Panc1 (cell line): ENCODE results near the gene P2RY1. TPM values are rescaled to one million over a fixed set of nuclear protein-coding genes. Genes with fewer than 3 reads are reported as not detected.

Source experiments
- ATAC-seq: fragments of 200-7000 bp; cut with Tn5 transposase; 2 replicates; pipeline ENCODE4 v1.9.1; 2020; ENCODE audit warnings: mild to moderate bottlenecking, moderate library complexity
- BruUV-seq: library from RNA; stranded (reverse); fragments of 400-500 nt; replicated peaks from 2 replicates; lab custom pipeline; 2021; lab: Mats Ljungman, UMichigan
- CTCF ChIA-PET: fragments of 300-600 bp; sonication (Branson Sonifier 250); formaldehyde crosslinking; loops from one replicate; lab custom pipeline; 2022; ENCODE audit warnings: antibody characterized with exemption; lab: Charles Lee
- POLR2A ChIA-PET: fragments of 300-600 bp; sonication (Branson Sonifier 250); formaldehyde crosslinking; loops from one replicate; lab custom pipeline; 2022; ENCODE audit warnings: antibody characterized with exemption; lab: Charles Lee
- DNase-seq: peaks from one replicate; pipeline ENCODE4 v3.0.0-alpha.2; 2010; ENCODE audit warnings: low read depth, low spot score
- H3K27ac ChIP-seq: 2 replicates; pipeline ENCODE4 v1.5.1; 2011; ENCODE audit warnings: mild to moderate bottlenecking, low read length, inconsistent platforms
- H3K27me3 ChIP-seq: fragments of 200-500 bp; sonication (Bioruptor generic); 2 replicates; pipeline ENCODE4 v1.6.0; 2014; ENCODE audit warnings: low read length, inconsistent platforms; ENCODE audit not compliant: control insufficient read depth, insufficient read depth
- H3K36me3 ChIP-seq: fragments of 200-500 bp; sonication (Bioruptor generic); 2 replicates; pipeline ENCODE4 v1.5.1; 2014; ENCODE audit warnings: inconsistent platforms, mild to moderate bottlenecking, low read length, moderate library complexity; ENCODE audit not compliant: control insufficient read depth, insufficient read depth
- H3K4me1 ChIP-seq: 2 replicates; pipeline ENCODE4 v1.5.1; 2011; ENCODE audit warnings: inconsistent platforms, mild to moderate bottlenecking, low read length, moderate library complexity; ENCODE audit not compliant: control insufficient read depth, insufficient read depth
- H3K4me3 ChIP-seq, 2 experiments: 2 replicates each; pipeline ENCODE4 v1.5.1; 2011 to 2012; ENCODE audit warnings: low read depth in 2 of 2, low read length in 2 of 2, mild to moderate bottlenecking in 2 of 2, inconsistent platforms in 1 of 2, moderate library complexity in 1 of 2
- H3K9me3 ChIP-seq: fragments of 200-500 bp; sonication (Bioruptor generic); 2 replicates; pipeline ENCODE4 v1.5.1; 2014; ENCODE audit warnings: low read depth, mild to moderate bottlenecking, inconsistent platforms, low read length, moderate library complexity; ENCODE audit not compliant: control insufficient read depth, insufficient read depth
- POLR2AphosphoS5 ChIP-seq: IDR thresholded peaks from 2 replicates; pipeline ENCODE4 v1.6.1; 2012; ENCODE audit warnings: mild to moderate bottlenecking, low read depth, low read length, moderate library complexity
- SIN3A ChIP-seq: IDR thresholded peaks from 2 replicates; pipeline ENCODE4 v1.6.1; 2012; ENCODE audit warnings: low read depth, mild to moderate bottlenecking, low read length, moderate library complexity, borderline replicate concordance; ENCODE audit not compliant: insufficient read depth
- TCF7L2 ChIP-seq: IDR thresholded peaks from 2 replicates; pipeline ENCODE4 v1.6.1; 2011; ENCODE audit warnings: mild to moderate bottlenecking, low read depth, low read length, inconsistent platforms
- in situ Hi-C: cut with HindIII; loops from 2 replicates; pipeline ENCODE4 v1.10.0; 2016; ENCODE audit warnings: low sequenced_read_pairs, low pct_unique_long_range_greater_than_20kb
- intact Hi-C: fragments of 100-400 bp; cut with micrococcal nuclease; formaldehyde crosslinking; loops from one replicate; pipeline ENCODE4 v1.10.0; 2022; ENCODE audit not compliant: unreplicated experiment
- total RNA-seq: library from RNA; stranded (reverse); gene quantifications from one replicate; pipeline ENCODE4 v1.2.1, GENCODE V29; 2021; ENCODE audit not compliant: unreplicated experiment
- TF ChIP-seq, protein P1 (sequence below): fragments of 450-650 bp; IDR thresholded peaks from 2 replicates; pipeline ENCODE4 v1.5.1; 2017; ENCODE audit warnings: mild to moderate bottlenecking
- TF ChIP-seq, protein P2 (sequence below), 2 experiments: IDR thresholded peaks; 2 replicates each; pipeline ENCODE4 v1.6.1; 2011 to 2012; ENCODE audit warnings: low read depth in 2 of 2, control low read depth in 1 of 2, low read length in 1 of 2, mild to moderate bottlenecking in 1 of 2, moderate library complexity in 1 of 2; ENCODE audit not compliant: insufficient read depth in 1 of 2

Gene P2RY1
- total RNA-seq, 1 experiment from 2014 or later: 0.08 TPM

DNA sequence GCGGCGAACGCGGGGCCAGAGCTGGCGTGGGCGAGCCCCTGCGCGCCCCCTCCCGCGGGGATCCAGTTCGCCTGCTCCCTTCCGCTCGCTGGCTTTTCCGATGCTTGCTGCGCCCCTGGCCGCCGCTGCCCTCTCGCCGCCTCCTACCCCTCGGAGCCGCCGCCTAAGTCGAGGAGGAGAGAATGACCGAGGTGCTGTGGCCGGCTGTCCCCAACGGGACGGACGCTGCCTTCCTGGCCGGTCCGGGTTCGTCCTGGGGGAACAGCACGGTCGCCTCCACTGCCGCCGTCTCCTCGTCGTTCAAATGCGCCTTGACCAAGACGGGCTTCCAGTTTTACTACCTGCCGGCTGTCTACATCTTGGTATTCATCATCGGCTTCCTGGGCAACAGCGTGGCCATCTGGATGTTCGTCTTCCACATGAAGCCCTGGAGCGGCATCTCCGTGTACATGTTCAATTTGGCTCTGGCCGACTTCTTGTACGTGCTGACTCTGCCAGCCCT lies 721 bp downstream of the P2RY1 start:
- no TSS peak for BruUV-seq
- Histone ChIP-seq H3K27ac (no peak overlapping the region), H3K9me3 (no peaks in the 10 kb centered on the region), H3K4me1 (peaks cover 5% of the 10 kb centered on the region), H3K36me3 (no peaks in the 10 kb centered on the region), H3K4me3 (peak overlapping the region; percentile 43 to 57), H3K27me3 (peaks cover 19% of the 10 kb centered on the region)
- DNase-seq (no peak), ATAC-seq (0 out of 2 replicates have a peak, but pooled peaks have one; percentile 12)
- ChIA-PET CTCF (no interaction called here), POLR2A (no interaction called here)
- intact Hi-C loops (no loop called here), in situ Hi-C loops (no loop called here)
- TF ChIP-seq, protein P1, sequence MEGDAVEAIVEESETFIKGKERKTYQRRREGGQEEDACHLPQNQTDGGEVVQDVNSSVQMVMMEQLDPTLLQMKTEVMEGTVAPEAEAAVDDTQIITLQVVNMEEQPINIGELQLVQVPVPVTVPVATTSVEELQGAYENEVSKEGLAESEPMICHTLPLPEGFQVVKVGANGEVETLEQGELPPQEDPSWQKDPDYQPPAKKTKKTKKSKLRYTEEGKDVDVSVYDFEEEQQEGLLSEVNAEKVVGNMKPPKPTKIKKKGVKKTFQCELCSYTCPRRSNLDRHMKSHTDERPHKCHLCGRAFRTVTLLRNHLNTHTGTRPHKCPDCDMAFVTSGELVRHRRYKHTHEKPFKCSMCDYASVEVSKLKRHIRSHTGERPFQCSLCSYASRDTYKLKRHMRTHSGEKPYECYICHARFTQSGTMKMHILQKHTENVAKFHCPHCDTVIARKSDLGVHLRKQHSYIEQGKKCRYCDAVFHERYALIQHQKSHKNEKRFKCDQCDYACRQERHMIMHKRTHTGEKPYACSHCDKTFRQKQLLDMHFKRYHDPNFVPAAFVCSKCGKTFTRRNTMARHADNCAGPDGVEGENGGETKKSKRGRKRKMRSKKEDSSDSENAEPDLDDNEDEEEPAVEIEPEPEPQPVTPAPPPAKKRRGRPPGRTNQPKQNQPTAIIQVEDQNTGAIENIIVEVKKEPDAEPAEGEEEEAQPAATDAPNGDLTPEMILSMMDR: no peak
- TF ChIP-seq, protein P2, sequence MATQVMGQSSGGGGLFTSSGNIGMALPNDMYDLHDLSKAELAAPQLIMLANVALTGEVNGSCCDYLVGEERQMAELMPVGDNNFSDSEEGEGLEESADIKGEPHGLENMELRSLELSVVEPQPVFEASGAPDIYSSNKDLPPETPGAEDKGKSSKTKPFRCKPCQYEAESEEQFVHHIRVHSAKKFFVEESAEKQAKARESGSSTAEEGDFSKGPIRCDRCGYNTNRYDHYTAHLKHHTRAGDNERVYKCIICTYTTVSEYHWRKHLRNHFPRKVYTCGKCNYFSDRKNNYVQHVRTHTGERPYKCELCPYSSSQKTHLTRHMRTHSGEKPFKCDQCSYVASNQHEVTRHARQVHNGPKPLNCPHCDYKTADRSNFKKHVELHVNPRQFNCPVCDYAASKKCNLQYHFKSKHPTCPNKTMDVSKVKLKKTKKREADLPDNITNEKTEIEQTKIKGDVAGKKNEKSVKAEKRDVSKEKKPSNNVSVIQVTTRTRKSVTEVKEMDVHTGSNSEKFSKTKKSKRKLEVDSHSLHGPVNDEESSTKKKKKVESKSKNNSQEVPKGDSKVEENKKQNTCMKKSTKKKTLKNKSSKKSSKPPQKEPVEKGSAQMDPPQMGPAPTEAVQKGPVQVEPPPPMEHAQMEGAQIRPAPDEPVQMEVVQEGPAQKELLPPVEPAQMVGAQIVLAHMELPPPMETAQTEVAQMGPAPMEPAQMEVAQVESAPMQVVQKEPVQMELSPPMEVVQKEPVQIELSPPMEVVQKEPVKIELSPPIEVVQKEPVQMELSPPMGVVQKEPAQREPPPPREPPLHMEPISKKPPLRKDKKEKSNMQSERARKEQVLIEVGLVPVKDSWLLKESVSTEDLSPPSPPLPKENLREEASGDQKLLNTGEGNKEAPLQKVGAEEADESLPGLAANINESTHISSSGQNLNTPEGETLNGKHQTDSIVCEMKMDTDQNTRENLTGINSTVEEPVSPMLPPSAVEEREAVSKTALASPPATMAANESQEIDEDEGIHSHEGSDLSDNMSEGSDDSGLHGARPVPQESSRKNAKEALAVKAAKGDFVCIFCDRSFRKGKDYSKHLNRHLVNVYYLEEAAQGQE (IDR thresholded peaks at IDR 0.05; ENCODE audit: insufficient read depth in 1 of 2, low read depth in 2 of 2, low read length in 1 of 2): no peak
- TF ChIP-seq POLR2AphosphoS5 (no peak), TCF7L2 (no peak), SIN3A (no peak)

- H3K36me3 ChIP-seq: no peaks in the 10 kb centered on the region
Observed at GRCh38 chr3:152836269-152836668, 1.3 kb downstream of the P2RY1 start.

More at GRCh38 chr3:152836269-152836668, 1.3 kb downstream of the P2RY1 start:
- TF ChIP-seq, protein P2 (IDR thresholded peaks at IDR 0.05; ENCODE audit: insufficient read depth in 1 of 2, low read depth in 2 of 2, low read length in 1 of 2): no peak
- no peak for TF ChIP-seq SIN3A
- TF ChIP-seq, protein P1: no peak
- no peak for TF ChIP-seq TCF7L2
- TF ChIP-seq POLR2AphosphoS5: no peak
- ChIA-PET CTCF (no interaction called here), POLR2A (no interaction called here)
- no TSS peak for BruUV-seq
- no peak overlapping the region for H3K4me3 ChIP-seq
- DNase-seq: no peak
- H3K27ac ChIP-seq: no peak overlapping the region
- ATAC-seq: no peak
- H3K27me3 ChIP-seq: peaks cover 19% of the 10 kb centered on the region
- intact Hi-C loops (no loop called here), in situ Hi-C loops (no loop called here)
- peaks cover 5% of the 10 kb centered on the region for H3K4me1 ChIP-seq
- no peaks in the 10 kb centered on the region for H3K9me3 ChIP-seq
